HepG2 (cell line): Measurements from ENCODE around the gene GABRG3. TPM values are rescaled to one million over a fixed set of nuclear protein-coding genes. Genes with fewer than 3 reads are reported as not detected.

Experiments
- ATAC-seq: fragments of 200-7000 bp; cut with Tn5 transposase; 3 replicates; pipeline ENCODE4 v1.9.1; 2020; ENCODE audit warnings: mild to moderate bottlenecking, moderate library complexity
- BruUV-seq: library from RNA; stranded (reverse); fragments of 400-500 nt; replicated peaks from 2 replicates; lab custom pipeline; 2021; lab: Mats Ljungman, UMichigan
- CTCF ChIA-PET: fragments of 300-600 bp; formaldehyde crosslinking; extraction: SDS; loops from one replicate; lab custom pipeline; 2021; ENCODE audit warnings: low total read pairs, inconsistent platforms, low intra/inter-chr PET ratio; lab: Yijun Ruan, JAX
- POLR2A ChIA-PET: fragments of 350-600 bp; sonication (Branson Sonifier 250); formaldehyde crosslinking; loops from one replicate; lab custom pipeline; 2020; ENCODE audit warnings: antibody characterized with exemption, inconsistent platforms; lab: Yijun Ruan, JAX
- DNase-seq: peaks from one replicate; pipeline ENCODE4 v3.0.0-alpha.2; 2015; ENCODE audit warnings: low spot score
- FAIRE-seq: peaks from 3 replicates; lab custom pipeline; 2011; peaks lifted over from hg19 to GRCh38; lab: Jason Lieb, UNC
- H2AFZ ChIP-seq: one replicate; pipeline ENCODE4 v1.6.1; 2011; ENCODE audit warnings: low read length, inconsistent platforms
- H3K27ac ChIP-seq: fragments of 300-600 bp; 3 replicates; pipeline ENCODE4 v1.8.0; 2011; ENCODE audit warnings: mixed run types, mild to moderate bottlenecking, mixed read lengths, low read length, inconsistent platforms; ENCODE audit not compliant: insufficient read depth; ENCODE audit errors: extremely low read length
- H3K27me3 ChIP-seq, 2 experiments: fragments of 200-600 bp in 1 of 2; 2 replicates in 1 of 2; 3 replicates in 1 of 2; pipeline versions ENCODE4 v1.6.0 to v1.8.0; 2011; ENCODE audit warnings: low read length in 2 of 2, mild to moderate bottlenecking in 2 of 2, moderate library complexity in 2 of 2, inconsistent platforms in 1 of 2; ENCODE audit not compliant: insufficient read depth in 2 of 2, control insufficient read depth in 1 of 2
- H3K36me3 ChIP-seq, 2 experiments: fragments of 200-600 bp in 1 of 2; replicated peaks in 1 of 2; 2 replicates in 1 of 2; 3 replicates in 1 of 2; pipeline versions ENCODE4 v1.5.1 to v1.8.0; 2011; ENCODE audit warnings: low read length in 2 of 2, inconsistent platforms in 1 of 2; ENCODE audit not compliant: insufficient read depth in 2 of 2, control insufficient read depth in 1 of 2
- H3K4me1 ChIP-seq: 2 replicates; pipeline ENCODE4 v1.5.1; 2012; ENCODE audit warnings: low read length, inconsistent platforms; ENCODE audit not compliant: insufficient read depth
- H3K4me2 ChIP-seq: 2 replicates; pipeline ENCODE4 v1.6.0; 2011; ENCODE audit warnings: low read depth, low read length, inconsistent platforms
- H3K4me3 ChIP-seq, 3 experiments: fragments of 200-600 bp in 1 of 3; sonication (generic), shearing (Covaris generic) in 1 of 3; replicated peaks in 1 of 3; 2 replicates each; pipeline ENCODE4 v1.5.1; 2011 to 2016; ENCODE audit warnings: low read length in 3 of 3, inconsistent platforms in 2 of 3, low read depth in 2 of 3, mild to moderate bottlenecking in 2 of 3, control low read depth in 1 of 3, mixed read lengths in 1 of 3; ENCODE audit not compliant: insufficient read depth in 1 of 3
- H3K79me2 ChIP-seq: one replicate; pipeline ENCODE4 v1.6.1; 2011; ENCODE audit warnings: low read length, inconsistent platforms; ENCODE audit not compliant: insufficient read depth
- H3K9ac ChIP-seq: 2 replicates; pipeline ENCODE4 v1.6.0; 2011; ENCODE audit warnings: mild to moderate bottlenecking, low read depth, low read length, inconsistent platforms; ENCODE audit not compliant: insufficient read depth
- H3K9me3 ChIP-seq: 2 replicates; pipeline ENCODE4 v1.5.1; 2012; ENCODE audit warnings: mild to moderate bottlenecking, low read length
- H4K20me1 ChIP-seq: 2 replicates; pipeline ENCODE4 v1.6.0; 2011; ENCODE audit warnings: inconsistent platforms, mild to moderate bottlenecking, low read length, moderate library complexity; ENCODE audit not compliant: insufficient read depth
- CREBL2 ChIP-seq: sonication (generic); formaldehyde crosslinking; IDR thresholded peaks from 2 replicates; pipeline ENCODE4 v1.8.1; 2023; ENCODE audit warnings: missing genetic modification reagents, mild to moderate bottlenecking, borderline replicate concordance
- FOSL2 ChIP-seq: sonication (generic); formaldehyde crosslinking; IDR thresholded peaks from 2 replicates; pipeline ENCODE4 v1.4.0; 2020; ENCODE audit warnings: missing genetic modification reagents
- PAWR ChIP-seq: sonication (generic); formaldehyde crosslinking; IDR thresholded peaks from 2 replicates; pipeline ENCODE4 v1.4.0; 2020; ENCODE audit warnings: missing genetic modification reagents, mild to moderate bottlenecking, borderline replicate concordance
- RXRB ChIP-seq: IDR thresholded peaks from 2 replicates; pipeline ENCODE4 v1.6.1; 2016; ENCODE audit warnings: borderline replicate concordance, missing genetic modification reagents, missing compliant biosample characterization
- SPEN ChIP-seq: sonication (generic); formaldehyde crosslinking; IDR thresholded peaks from 2 replicates; pipeline ENCODE4 v1.5.1; 2020; ENCODE audit warnings: low read depth, mild to moderate bottlenecking, missing genetic modification reagents
- ZNF121 ChIP-seq: sonication (generic); formaldehyde crosslinking; IDR thresholded peaks from 2 replicates; pipeline ENCODE4 v1.5.0; 2020; ENCODE audit warnings: mild to moderate bottlenecking, missing genetic modification reagents
- ZNF597 ChIP-seq: sonication (generic); formaldehyde crosslinking; IDR thresholded peaks from 2 replicates; pipeline ENCODE4 v1.5.0; 2020; ENCODE audit warnings: missing genetic modification reagents
- ZNF687 ChIP-seq: sonication (generic); formaldehyde crosslinking; IDR thresholded peaks from 2 replicates; pipeline ENCODE4 v1.5.1; 2020; ENCODE audit warnings: mild to moderate bottlenecking, missing genetic modification reagents, moderate library complexity
- WGBS: methylation state at CpG from one replicate; pipeline ENCODE4 v1.1.6; 2017; ENCODE audit warnings: low lambda C conversion rate; 5-methylcytosine and 5-hydroxymethylcytosine counted together
- in situ Hi-C: cut with HindIII; loops from 2 replicates; pipeline ENCODE4 v1.10.0; 2017; ENCODE audit warnings: low pct_unique_long_range_greater_than_20kb; ENCODE audit not compliant: extremely low pct_ligation_motif_present
- intact Hi-C: fragments of 100-400 bp; cut with micrococcal nuclease; formaldehyde crosslinking; loops from one replicate; pipeline ENCODE4 v1.10.0; 2022; ENCODE audit not compliant: unreplicated experiment
- polyA plus RNA-seq, 8 experiments: library from polyadenylated mRNA; depleted of rRNA in 3 of 8; stranded (reverse) in 7 of 8; unstranded in 1 of 8; fragments of >200 nt; fragmentation: Illumina TruSeq in 4 of 8; extraction: Trizol in 4 of 8; gene quantifications; 2 replicates each; pipeline versions ENCODE4 v1.2.1 to v1.2.3, GENCODE V29; 2011 to 2016; ENCODE audit warnings: low read depth in 4 of 8, missing spikeins in 1 of 8, mixed read lengths in 1 of 8; ENCODE audit not compliant: insufficient read depth in 1 of 8
- total RNA-seq, 5 experiments: library from RNA; depleted of rRNA; stranded (reverse); fragments of >200 nt; fragmentation: Illumina TruSeq; extraction: Trizol; gene quantifications; 2 replicates each; pipeline ENCODE4 v1.2.3, GENCODE V29; 2016; ENCODE audit warnings: low read depth in 1 of 5

GABRG3 gene
- total and polyA plus RNA-seq, 2 of the 13 experiments (the other 11 are each of a cell fraction or from before 2014, with no cell fraction given), result not detected

DNA sequence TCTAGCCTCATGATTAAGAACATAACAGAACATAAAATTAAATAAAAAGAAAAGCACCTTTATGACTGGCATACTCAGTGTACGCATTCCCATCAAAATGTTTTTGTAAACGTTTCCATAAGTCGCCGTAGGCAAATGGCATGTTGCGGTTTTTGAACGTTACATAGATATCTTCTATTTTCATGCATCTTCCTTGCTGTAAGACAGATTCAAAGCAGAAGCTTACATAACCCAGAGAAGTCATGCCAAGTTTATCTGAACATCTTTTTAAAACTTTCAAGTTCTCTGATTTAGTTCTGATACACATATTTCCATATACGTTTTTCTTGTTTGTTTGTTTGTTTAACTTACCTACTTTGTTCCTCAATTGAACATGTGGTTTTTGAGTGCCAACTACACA, 388.6 kb downstream of the GABRG3 start:
- no peaks in the 10 kb centered on the region for H3K9me3 ChIP-seq
- no peak overlapping the region for H3K9ac ChIP-seq
- WGBS, result 26% methylated on average over 7 of the region's 7 CpGs
- no peak for DNase-seq
- POLR2A ChIA-PET, result no interaction called here
- in situ Hi-C loops (loop anchor here (5.0 to 10.0 kb wide), 2 partner anchors 295 to 467 kb away; no protein-coding TSS in a partner anchor), intact Hi-C loops (loop anchor here (2.0 kb wide), 2 partner anchors 121 to 469 kb away; no protein-coding TSS in a partner anchor)
- no peak for ATAC-seq
- H4K20me1 ChIP-seq, result no peaks in the 10 kb centered on the region
- BruUV-seq, result no TSS peak
- TF ChIP-seq ZNF687 (CRISPR knock-in tag) (no peak), PAWR (no peak), SPEN (no peak), RXRB (CRISPR knock-in tag) (no peak), ZNF597 (no peak), ZNF121 (no peak), FOSL2 (CRISPR knock-in tag) (no peak), CREBL2 (CRISPR knock-in tag) (no peak)
- TF ChIP-seq, all 625 proteins: peak for 0
- Histone ChIP-seq H3K27ac (no peak overlapping the region), H2AFZ (no peak overlapping the region), H3K4me1 (no peaks in the 10 kb centered on the region), H3K4me3 (no peak overlapping the region), H3K27me3 (0 out of 5 replicates have a peak, but pooled peaks cover 0 to 3% of the 10 kb centered on the region in 2 experiments), H3K36me3 (no peaks in the 10 kb centered on the region), H3K4me2 (no peak overlapping the region), H3K79me2 (no peaks in the 10 kb centered on the region)
- no peak for FAIRE-seq
- CTCF ChIA-PET, result interaction anchor here (0.8 to 1.7 kb wide), 2 partner anchors 300 to 471 kb away, joined by 4 to 9 read pairs; no protein-coding TSS in a partner anchor
